Tibial nerve (tissue), 4 donors: Measurements from ENCODE around the gene FRMD4A. TPM values are rescaled to one million over a fixed set of nuclear protein-coding genes. Genes with fewer than 3 reads are reported as not detected.
A peak's percentile ranks its signal among the peaks of the same experiment; 100 is the strongest.

Source experiments
- DNase-seq, 2 donors: peaks; one replicate each; pipeline ENCODE4 v3.0.0-alpha.2; 2019; ENCODE audit warnings: low spot score in 2 of 2
- H3K27ac ChIP-seq, 4 donors: fragments of 200-600 bp; sonication (generic) in 3 of 4; one replicate each; pipeline ENCODE4 v1.5.1; 2017 to 2019; ENCODE audit warnings: mild to moderate bottlenecking in 1 of 4
- H3K27me3 ChIP-seq, 2 donors: fragments of 200-600 bp; sonication (generic) in 1 of 2; one replicate each; pipeline versions ENCODE4 v1.5.1 to v1.6.0; 2017 to 2019
- H3K36me3 ChIP-seq, 3 donors: fragments of 200-600 bp; sonication (generic); one replicate each; pipeline ENCODE4 v1.5.1; 2018 to 2019
- H3K4me1 ChIP-seq, 4 donors: fragments of 200-600 bp; sonication (generic) in 3 of 4; one replicate each; pipeline ENCODE4 v1.5.1; 2017 to 2019
- H3K4me3 ChIP-seq, 4 donors: fragments of 200-600 bp; sonication (generic) in 3 of 4; one replicate each; pipeline ENCODE4 v1.5.1; 2017 to 2019; ENCODE audit warnings: mild to moderate bottlenecking in 1 of 4, moderate library complexity in 1 of 4
- H3K9me3 ChIP-seq, 4 donors: fragments of 200-600 bp; sonication (generic) in 3 of 4; one replicate each; pipeline ENCODE4 v1.5.1; 2017 to 2019
- EP300 ChIP-seq, 2 donors: sonication (generic); formaldehyde crosslinking; IDR thresholded peaks; one replicate each; pipeline ENCODE4 v1.6.1; 2017; ENCODE audit warnings: antibody characterized with exemption in 2 of 2, mild to moderate bottlenecking in 1 of 2
- POLR2A ChIP-seq, 2 donors: fragments of 450-650 bp; IDR thresholded peaks; one replicate each; pipeline ENCODE4 v1.6.1; 2017; ENCODE audit warnings: antibody characterized with exemption in 2 of 2, mild to moderate bottlenecking in 2 of 2, moderate library complexity in 2 of 2
- WGBS, 2 donors: methylation state at CpG; one replicate each; pipeline ENCODE4 v1.1.5; 2018; 5-methylcytosine and 5-hydroxymethylcytosine counted together
- total RNA-seq, 4 donors: library from RNA; depleted of rRNA; stranded (reverse); fragments of >200 nt; gene quantifications; one replicate each; pipeline ENCODE4 v1.1.0, GENCODE V29; 2016
- TF ChIP-seq, protein P1 (sequence below), 5 experiments: fragments of 200-600 bp in 3 of 5; fragments of 450-650 bp in 2 of 5; sonication (generic) in 3 of 5; IDR thresholded peaks; one replicate each; pipeline ENCODE4 v1.5.1; 2016 to 2019; ENCODE audit warnings: antibody characterized with exemption in 5 of 5, mild to moderate bottlenecking in 3 of 5, moderate library complexity in 2 of 5

FRMD4A gene
- total RNA-seq, 4 donors from 2014 or later = 39.8 to 89.7 (median 53.9) TPM

DNA sequence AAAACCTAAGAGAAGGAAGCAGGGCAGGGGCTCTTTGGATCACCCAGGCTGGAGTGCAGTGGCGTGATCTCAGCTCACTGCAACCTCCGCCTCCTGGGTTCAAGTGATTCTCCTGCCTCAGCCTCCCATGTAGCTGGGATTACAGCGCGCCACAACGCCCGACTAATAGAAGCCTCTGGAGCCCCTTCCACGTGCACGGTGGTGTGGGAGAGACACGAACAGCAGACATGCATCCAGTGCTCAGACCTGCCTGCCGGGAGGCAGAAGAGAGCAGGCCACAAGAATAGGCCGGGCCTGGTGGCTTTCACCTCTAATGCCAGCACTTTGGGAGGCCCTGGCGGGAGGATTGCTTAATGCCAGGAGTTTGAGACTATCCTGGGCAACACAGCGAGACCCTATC, 647.7 kb downstream of the FRMD4A start:
- Histone ChIP-seq H3K4me1 (peaks cover 0 to 45% (median 19%) of the 10 kb centered on the region in 4 donors), H3K27me3 (no peaks in the 10 kb centered on the region), H3K27ac (peak overlapping the region in 1 of 4 donors; percentile 89), H3K36me3 (peaks cover 0 to 36% (median 0%) of the 10 kb centered on the region in 3 donors), H3K4me3 (no peak overlapping the region), H3K9me3 (no peaks in the 10 kb centered on the region)
- WGBS, 2 donors = 94 to 95% methylated on average over 13 of the region's 13 CpGs
- no peak for DNase-seq
- TF ChIP-seq, protein P1, sequence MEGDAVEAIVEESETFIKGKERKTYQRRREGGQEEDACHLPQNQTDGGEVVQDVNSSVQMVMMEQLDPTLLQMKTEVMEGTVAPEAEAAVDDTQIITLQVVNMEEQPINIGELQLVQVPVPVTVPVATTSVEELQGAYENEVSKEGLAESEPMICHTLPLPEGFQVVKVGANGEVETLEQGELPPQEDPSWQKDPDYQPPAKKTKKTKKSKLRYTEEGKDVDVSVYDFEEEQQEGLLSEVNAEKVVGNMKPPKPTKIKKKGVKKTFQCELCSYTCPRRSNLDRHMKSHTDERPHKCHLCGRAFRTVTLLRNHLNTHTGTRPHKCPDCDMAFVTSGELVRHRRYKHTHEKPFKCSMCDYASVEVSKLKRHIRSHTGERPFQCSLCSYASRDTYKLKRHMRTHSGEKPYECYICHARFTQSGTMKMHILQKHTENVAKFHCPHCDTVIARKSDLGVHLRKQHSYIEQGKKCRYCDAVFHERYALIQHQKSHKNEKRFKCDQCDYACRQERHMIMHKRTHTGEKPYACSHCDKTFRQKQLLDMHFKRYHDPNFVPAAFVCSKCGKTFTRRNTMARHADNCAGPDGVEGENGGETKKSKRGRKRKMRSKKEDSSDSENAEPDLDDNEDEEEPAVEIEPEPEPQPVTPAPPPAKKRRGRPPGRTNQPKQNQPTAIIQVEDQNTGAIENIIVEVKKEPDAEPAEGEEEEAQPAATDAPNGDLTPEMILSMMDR (IDR thresholded peaks at IDR 0.05) = no peak
- TF ChIP-seq POLR2A (IDR thresholded peaks at IDR 0.05) (no peak), EP300 (IDR thresholded peaks at IDR 0.05) (no peak)

DNA sequence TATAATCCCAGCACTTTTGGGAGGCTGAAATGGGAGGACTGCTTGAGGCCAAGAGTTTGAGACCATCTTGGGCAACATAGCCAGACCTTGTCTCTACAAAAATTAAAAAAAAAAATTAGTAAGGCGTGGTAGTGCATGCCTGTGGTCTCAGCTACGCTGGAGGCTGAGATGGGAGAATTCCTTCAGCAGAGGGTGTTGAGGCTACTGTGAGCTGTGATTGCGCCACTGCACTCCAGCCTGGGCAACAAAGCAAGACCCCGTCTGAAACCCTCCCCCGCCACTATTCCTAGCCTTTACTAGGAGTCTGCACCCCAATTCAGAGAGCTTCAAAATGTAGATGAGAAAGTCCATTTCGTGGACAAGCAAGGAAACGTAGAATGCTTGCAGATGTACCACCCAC, 648.8 kb downstream of the FRMD4A start:
- TF ChIP-seq EP300 (IDR thresholded peaks at IDR 0.05) (no peak), POLR2A (IDR thresholded peaks at IDR 0.05) (no peak)
- TF ChIP-seq, protein P1 (IDR thresholded peaks at IDR 0.05) = no peak
- 79 to 92% methylated on average over 7 of the region's 7 CpGs for WGBS, 2 donors
- no peak overlapping the region for H3K4me3 ChIP-seq

DNA sequence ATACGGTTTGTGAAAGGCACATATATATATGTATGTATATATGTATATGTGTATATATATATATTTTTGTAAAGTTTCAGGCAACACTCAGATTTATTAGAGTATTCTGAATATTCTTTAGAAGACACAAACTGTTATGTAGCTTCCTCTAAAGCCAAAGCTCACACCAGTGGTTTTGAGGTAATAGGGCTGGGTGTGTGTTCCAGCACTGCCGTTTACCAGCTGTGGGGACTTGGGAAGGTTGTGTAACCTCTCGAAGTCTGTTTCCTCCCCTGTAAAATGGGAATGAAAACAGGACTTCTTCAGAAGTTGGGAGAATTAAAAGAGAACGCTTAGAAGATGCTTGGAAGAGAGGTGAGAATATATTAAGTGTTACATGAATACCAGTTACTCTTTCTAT, 649.2 kb downstream of the FRMD4A start:
- TF ChIP-seq EP300 (IDR thresholded peaks at IDR 0.05) (no peak), POLR2A (IDR thresholded peaks at IDR 0.05) (no peak)
- TF ChIP-seq, protein P1 (IDR thresholded peaks at IDR 0.05) = no peak
- no peaks in the 10 kb centered on the region for H3K27me3 ChIP-seq
- H3K4me1 ChIP-seq = peaks cover 0 to 32% (median 17%) of the 10 kb centered on the region in 4 donors
- H3K4me3 ChIP-seq = no peak overlapping the region
- H3K36me3 ChIP-seq = peaks cover 0 to 40% (median 0%) of the 10 kb centered on the region in 3 donors
- no peak for DNase-seq
- no peak overlapping the region for H3K27ac ChIP-seq
- WGBS, 2 donors = 73% methylated on average over 4 of the region's 4 CpGs
- H3K9me3 ChIP-seq = no peaks in the 10 kb centered on the region

More for the DNA sequence above, 648.8 kb downstream of the FRMD4A start:
- H3K9me3 ChIP-seq = no peaks in the 10 kb centered on the region
- no peaks in the 10 kb centered on the region for H3K27me3 ChIP-seq
- H3K4me1 ChIP-seq = peaks cover 0 to 37% (median 19%) of the 10 kb centered on the region in 4 donors
- H3K27ac ChIP-seq = no peak overlapping the region
- no peak for DNase-seq
- H3K36me3 ChIP-seq = peaks cover 0 to 38% (median 0%) of the 10 kb centered on the region in 3 donors

DNA sequence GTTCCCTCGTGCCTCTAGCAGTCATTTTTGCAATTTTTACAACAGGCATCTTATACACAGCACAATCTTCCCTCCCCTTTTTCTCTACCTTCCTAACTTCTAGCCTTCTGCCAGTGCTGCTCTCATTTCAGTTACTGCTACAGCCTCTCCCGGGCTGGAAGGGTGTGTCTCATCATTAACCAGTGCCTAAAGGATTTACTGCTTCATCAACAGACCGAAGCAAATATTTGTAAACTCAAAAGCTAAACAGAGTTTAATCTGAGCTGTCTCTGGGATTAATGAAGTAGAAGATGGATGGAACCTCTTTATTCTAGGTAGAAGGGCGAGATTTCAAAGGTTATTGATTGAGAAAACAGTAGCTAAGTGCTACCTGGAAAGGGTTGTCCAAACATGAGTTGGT, 649.6 kb downstream of the FRMD4A start:
- WGBS, 2 donors = 65 to 76% methylated on average over 4 of the region's 4 CpGs
- no peak for TF ChIP-seq POLR2A (IDR thresholded peaks at IDR 0.05)
- no peak for TF ChIP-seq EP300 (IDR thresholded peaks at IDR 0.05)
- TF ChIP-seq, protein P1 (IDR thresholded peaks at IDR 0.05) = no peak

DNA sequence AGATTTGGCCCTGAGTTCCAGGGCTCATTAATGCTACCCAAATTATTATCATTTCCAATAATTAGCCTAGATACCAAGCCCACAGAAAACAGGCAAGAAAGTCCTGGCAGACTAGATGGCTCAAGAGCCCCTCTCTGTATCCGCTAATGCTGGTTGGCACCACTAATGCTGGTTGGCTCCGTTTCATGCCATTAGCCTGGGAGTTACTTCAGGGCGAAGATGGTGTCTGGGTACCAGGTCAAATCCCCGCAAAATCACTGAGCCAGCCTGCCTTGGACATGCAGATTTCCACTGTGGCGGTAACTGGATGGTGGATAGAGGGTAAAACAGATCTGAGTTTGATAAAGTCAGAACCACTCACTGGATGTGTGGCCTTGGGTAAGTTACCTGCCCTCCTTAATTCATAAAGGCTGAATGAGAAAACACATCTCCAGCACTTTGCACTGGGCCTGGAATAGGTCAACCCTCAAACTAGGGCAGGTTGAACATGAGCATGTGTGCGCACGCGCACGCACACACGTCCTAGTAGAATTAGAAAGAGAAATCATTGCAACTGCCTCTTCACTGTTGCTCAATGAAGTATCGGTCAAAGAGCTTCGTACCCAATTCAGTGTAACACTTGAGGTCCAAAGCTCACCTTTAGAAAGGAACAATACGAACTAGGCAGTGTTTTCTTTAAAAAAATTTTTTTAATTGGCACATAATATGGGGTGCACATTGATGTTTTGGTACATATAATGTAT, 652.5 kb downstream of the FRMD4A start:
- TF ChIP-seq, protein P1 (IDR thresholded peaks at IDR 0.05) = no peak
- TF ChIP-seq EP300 (IDR thresholded peaks at IDR 0.05) (no peak), POLR2A (IDR thresholded peaks at IDR 0.05) (no peak)
- DNase-seq = no peak
- peaks cover 0 to 48% (median 0%) of the 10 kb centered on the region in 3 donors for H3K36me3 ChIP-seq
- H3K4me1 ChIP-seq = peaks cover 0 to 3% (median under 1%) of the 10 kb centered on the region in 4 donors
- no peak overlapping the region for H3K27ac ChIP-seq
- H3K9me3 ChIP-seq = no peaks in the 10 kb centered on the region
- H3K4me3 ChIP-seq = no peak overlapping the region
- no peaks in the 10 kb centered on the region for H3K27me3 ChIP-seq
- WGBS, 2 donors = 95 to 96% methylated on average over 13 of the region's 13 CpGs

More for the DNA sequence above, 649.6 kb downstream of the FRMD4A start:
- H3K4me3 ChIP-seq = no peak overlapping the region
- no peak for DNase-seq
- H3K27me3 ChIP-seq = no peaks in the 10 kb centered on the region
- H3K36me3 ChIP-seq = peaks cover 0 to 41% (median 0%) of the 10 kb centered on the region in 3 donors
- no peaks in the 10 kb centered on the region for H3K9me3 ChIP-seq
- peaks cover 0 to 28% (median 15%) of the 10 kb centered on the region in 4 donors for H3K4me1 ChIP-seq
- H3K27ac ChIP-seq = no peak overlapping the region
